HG03280 (cell line): ENCODE data around the gene MSI2.

Source experiments
- ATAC-seq: cut with Tn5 transposase; IDR thresholded peaks from one replicate; pipeline ENCODE4 v1.9.1; 2021; ENCODE audit warnings: mild to moderate bottlenecking, moderate library complexity; ENCODE audit not compliant: unreplicated experiment

Gene MSI2

GRCh38 chr17:57406981-57407286 is 150.6 kb downstream of the MSI2 start:
- ATAC-seq = no peak

- ATAC-seq = no peak
These were observed 151.2 kb downstream of the MSI2 start for GRCh38 chr17:57407287-57408070.

GRCh38 chr17:57408071-57408811 is 151.9 kb downstream of the MSI2 start:
- ATAC-seq = no peak

- ATAC-seq = no peak
These were observed 153.8 kb downstream of the MSI2 start for GRCh38 chr17:57410169-57410568.

GRCh38 chr17:57412520-57413096 is 156.3 kb downstream of the MSI2 start:
- no peak for ATAC-seq

GRCh38 chr17:57413848-57414651 is 157.7 kb downstream of the MSI2 start:
- ATAC-seq = no peak

GRCh38 chr17:57415751-57416207 is 159.5 kb downstream of the MSI2 start:
- no peak for ATAC-seq

- no peak for ATAC-seq
These were observed 160.0 kb downstream of the MSI2 start for GRCh38 chr17:57416369-57416768.

- no peak for ATAC-seq
These were observed 161.6 kb downstream of the MSI2 start for GRCh38 chr17:57417956-57418355.

GRCh38 chr17:57418463-57419246 is 162.3 kb downstream of the MSI2 start:
- no peak for ATAC-seq

GRCh38 chr17:57419940-57420550 is 163.7 kb downstream of the MSI2 start:
- no peak for ATAC-seq

GRCh38 chr17:57420734-57421717 is 164.7 kb downstream of the MSI2 start:
- no peak for ATAC-seq

- peak; percentile 66 for ATAC-seq
These were observed 166.3 kb downstream of the MSI2 start for GRCh38 chr17:57422574-57423164.

GRCh38 chr17:57423541-57423940 is 167.2 kb downstream of the MSI2 start:
- no peak for ATAC-seq

- ATAC-seq = no peak
These were observed 167.9 kb downstream of the MSI2 start for GRCh38 chr17:57424273-57424672.

GRCh38 chr17:57424777-57425188 is 168.5 kb downstream of the MSI2 start:
- no peak for ATAC-seq

- ATAC-seq = no peak
These were observed 169.1 kb downstream of the MSI2 start for GRCh38 chr17:57425431-57425830.
